Stimulated activated CD8-positive, alpha-beta memory T cell treated with anti-CD3 and anti-CD28 coated beads, Interleukin-15, amount 100 ng/mL, for 1 hour (primary cell): ENCODE data around the gene SP6.

ENCODE experiments used
- DNase-seq: peaks from one replicate; pipeline ENCODE4 v3.0.0-alpha.2; 2020; ENCODE audit warnings: low read depth

Gene SP6

GRCh38 chr17:47836601-47837000, 14.4 kb downstream of the SP6 start:
- DNase-seq: no peak

DNA sequence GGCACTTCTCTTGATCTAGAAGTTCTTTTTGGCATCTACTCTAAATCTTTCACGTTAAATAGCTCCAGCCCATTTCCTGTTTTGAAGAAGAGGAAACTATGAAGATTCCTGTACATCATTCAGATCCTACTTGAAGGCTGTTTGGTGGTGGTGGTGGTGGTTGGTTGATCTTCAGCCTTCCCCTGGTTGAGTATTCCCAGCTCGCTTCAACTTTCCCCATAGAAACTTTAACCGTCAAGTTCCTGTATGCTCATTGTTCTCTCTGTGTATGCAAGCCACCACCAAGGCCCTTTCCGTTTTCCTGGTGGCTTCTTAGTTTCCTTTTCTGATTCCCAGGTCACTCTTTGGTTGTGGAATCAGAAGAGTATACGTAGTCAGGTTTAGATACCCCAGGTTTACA, 16.2 kb downstream of the SP6 start:
- DNase-seq: no peak

DNA sequence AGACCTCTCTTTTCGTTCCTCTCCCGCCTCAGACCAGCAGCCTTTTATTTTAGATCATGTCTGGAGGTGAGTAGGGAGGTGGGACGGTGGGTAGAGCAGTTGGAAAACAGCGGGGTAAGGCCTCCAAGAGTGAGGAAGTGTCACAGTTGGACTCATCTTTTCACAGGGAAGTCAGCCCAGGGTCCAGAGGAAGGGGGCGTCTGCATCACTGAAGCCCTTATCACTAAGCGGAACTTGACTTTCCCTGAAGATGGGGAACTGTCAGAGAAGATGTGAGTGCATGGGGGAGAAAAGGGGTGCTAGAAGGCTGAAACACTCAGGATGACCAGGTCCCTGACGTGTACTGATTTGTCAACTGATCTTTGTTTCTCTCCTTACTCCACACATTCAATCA, 19.0 kb downstream of the SP6 start:
- DNase-seq: no peak

DNA sequence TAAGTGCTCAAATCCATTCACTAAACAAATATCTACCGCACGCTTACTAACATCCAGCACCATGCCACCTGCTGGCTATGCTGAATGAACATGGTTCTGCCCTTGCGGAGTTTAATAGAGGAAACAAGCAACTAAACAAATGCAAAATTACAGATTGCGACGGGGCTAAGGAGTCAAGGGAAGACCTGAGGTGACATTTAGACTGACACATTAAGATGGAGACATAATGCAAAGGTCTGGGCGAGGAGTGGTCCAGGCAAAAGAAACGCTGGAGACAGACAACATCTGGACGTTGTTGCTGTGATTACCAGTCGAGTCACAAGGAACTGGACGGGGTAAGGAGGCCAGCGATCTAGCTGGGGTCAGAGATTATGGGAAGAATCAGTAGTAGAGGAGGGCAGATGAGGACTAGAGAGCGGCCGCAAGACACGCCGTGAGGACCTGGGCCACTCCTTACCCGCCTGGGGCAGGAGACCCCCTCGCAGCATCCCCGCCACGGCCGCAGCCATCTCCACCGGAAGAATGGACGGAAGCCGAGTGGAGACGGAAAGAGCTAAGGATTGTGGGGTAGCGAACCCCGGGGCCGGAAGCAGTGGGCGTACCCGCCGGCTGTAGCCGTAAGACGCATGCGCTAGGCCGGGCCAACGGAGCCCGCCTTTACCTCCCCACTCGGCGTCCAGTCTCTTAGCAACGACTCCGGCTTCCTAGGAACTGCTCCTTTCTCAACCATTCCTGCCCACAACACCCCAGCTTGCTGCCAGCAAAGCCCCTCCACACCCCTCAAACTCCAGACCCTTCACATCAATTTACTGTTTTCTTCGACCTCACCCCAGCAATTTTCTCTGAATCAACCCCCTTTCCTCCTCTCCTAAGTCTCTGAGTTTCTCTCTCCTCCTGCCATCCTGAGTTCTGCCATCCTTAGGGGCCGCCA, 19.7 kb downstream of the SP6 start, which contains the start of the genes LRRC46 and MRPL10:
Gene LRRC46 (plus strand): TSS at position 668 of the 931 bp plus-strand sequence. CDS start 320 bp downstream, outside the sequence.
Gene MRPL10 (minus strand): TSS at position 539 of the 931 bp plus-strand sequence. CDS start 30 bp downstream, at position 509.
- DNase-seq: peak; percentile 82

DNA sequence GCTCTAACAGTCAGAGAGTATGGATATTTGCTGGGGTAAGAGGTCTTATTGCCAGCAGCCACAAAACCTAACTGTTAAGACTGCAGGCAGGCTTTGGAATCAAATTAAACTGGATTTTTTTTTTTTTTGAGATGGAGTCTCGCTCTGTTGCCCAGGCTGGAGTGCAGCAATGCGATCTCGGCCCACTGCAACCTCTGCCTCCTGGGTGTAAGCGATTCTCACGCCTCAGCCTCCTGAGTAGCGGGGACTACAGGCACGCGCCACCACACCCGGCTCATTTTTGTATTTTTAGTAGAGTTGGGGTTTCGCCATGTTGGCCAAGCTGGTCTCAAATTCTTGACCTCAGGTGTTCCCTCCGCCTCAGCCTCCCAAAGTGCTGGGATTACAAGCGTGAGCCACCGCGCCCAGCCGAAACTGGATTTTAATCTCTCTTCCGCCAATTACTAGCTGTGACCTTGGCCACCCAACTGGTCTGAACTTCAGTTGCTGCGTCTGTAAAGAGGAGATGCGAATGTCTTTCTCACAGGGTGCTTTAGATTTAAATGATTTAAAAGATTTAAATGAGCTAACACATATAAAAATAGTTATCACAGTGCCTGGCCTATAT, 20.5 kb downstream of the SP6 start:
- DNase-seq: no peak

- DNase-seq: no peak
These were observed 21.1 kb downstream of the SP6 start for GRCh38 chr17:47829870-47830269.

DNA sequence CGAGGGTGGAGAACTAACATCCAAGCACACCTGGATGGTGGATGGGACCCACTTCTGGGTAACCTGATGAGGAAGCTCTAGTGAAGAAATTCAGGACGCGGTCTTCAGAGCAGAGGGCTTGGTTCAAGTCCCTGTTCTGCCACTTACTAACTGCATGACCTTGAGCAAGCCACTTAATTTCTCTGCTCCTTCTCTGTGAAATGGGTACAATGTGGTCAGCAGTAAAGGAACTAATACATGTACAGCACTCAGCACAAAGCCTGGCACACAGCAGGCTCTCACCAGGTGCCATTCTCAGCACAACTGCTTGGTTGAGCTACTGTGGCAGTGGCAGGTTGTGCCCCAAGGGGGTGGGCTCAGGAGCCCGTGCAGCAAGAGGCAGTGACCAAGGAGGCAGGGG, 27.4 kb downstream of the SP6 start:
- no peak for DNase-seq

DNA sequence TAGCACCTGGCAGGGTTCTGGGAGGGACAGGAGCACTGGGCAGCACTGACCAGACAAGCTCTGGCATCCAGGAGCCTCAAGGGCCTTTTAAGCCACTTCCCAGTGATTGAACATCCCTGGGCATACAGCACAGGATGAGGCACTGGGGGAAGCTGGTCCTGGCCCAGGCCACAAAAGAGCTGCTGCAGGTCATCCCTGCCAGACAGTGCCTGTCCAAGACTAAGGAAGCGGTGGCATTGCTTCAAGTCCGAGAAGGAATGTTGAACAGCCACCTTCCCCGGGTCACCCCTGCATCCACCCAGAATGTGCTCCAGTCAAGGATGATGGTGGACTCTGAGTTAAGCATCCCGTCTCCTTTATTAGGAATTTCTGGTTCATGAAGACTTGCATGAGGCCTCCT, 28.2 kb downstream of the SP6 start:
- no peak for DNase-seq

DNA sequence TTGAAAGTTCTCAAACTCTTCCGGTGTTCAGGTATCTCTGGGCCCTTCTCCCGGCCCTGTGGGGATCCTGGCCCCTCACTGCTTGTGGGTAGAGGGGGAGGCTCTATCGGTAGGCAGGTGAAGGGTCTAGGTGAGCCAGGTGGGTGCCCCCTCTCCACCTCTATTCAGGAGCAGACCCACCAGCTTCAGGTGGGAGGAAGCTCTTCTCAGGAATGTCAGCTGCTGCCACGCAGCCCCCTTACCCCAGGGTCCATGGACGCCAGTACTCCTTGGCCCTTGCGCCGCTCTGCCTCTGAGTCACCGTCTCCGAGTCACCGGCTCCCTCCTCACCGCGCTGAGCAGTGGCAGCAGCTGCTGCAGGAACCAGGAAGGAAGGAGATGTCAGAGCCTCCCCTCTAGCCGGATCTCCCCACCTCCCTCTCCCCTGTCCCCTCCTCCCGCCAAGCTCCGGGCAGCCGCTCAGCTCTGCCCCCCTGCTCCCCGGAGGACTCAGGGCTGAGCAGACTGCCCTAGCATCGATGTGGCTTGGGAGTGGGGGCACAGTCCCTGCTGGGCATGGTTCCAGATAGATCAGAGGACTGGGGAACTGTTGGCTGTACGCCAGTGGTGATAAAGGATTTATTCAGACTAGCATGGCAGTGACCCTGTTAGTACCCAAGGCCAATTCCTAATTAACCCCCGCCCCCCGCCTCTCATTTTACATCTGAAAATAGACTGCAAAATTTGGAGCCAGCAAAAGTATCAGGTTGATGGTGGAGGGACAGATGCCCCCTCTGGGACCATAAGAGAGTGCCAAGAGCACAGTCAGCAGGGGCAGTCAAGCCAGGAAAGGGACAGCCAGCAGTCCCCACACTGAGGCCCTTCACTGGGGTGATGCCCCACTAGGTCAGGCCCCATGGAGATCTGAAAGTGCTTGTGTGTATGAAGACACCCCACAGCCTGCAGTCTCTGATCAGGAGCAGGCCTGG, 29.3 kb downstream of the SP6 start, which contains the start of gene OSBPL7:
Gene OSBPL7 (minus strand): TSS at position 371 of the 968 bp plus-strand sequence. CDS start 1,516 bp downstream, outside the sequence.
- DNase-seq: peak; percentile 51

DNA sequence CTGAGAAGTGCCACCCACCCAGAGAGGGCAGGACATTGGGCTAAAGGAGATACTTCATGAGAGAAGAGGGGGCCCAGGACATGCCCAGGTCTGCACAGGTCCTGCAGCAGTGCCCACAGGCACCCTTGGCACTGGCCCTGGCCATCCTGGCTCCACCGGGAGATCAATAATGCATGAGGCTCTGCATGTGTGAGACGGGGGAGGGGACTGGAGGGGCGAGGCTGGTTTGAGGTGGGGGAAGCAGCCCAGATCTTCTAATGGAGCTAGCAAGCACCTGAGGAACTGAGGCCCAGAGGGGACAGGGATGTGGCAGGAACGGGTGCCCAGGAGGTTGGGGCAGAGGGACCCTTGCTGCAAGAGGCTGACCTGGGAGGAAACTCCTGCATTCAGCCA, 29.9 kb downstream of the SP6 start:
- no peak for DNase-seq

GRCh38 chr17:47820033-47820789, 30.8 kb downstream of the SP6 start:
- DNase-seq: no peak

GRCh38 chr17:47819475-47819874, 31.5 kb downstream of the SP6 start:
- no peak for DNase-seq

DNA sequence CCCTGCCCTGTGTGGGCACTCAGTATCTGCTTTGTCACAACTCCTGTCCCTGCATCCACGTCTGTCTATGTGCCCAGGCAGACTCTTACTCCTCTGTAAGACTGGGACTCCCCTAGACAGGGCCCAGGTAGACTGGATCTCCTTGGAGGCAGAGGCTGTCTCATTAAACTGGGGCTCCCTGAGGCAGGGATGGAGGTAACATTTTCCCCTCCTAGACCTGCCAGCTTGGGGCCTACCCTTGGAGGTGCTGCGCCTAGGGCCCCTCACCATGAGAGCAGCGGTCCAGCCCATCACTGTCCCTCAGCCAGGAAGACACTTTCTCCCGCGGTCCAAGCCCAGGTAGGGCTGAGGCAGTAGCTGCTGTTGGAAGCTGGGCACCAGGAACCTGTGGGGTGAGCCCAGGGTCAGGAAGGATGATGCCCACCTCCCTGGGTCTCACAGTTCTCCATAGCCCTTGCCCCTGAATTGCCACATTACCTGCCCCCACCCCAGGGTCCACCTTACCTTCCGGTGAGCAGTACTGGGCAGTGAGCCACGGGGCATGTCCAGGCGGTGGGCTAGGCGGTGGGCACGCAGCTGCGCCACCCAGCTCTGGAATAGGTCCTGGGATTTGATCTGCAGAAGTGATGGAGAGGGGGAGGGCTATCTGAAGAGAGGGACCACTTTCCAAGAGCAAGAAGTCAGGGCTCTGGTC, 32.8 kb downstream of the SP6 start:
- DNase-seq: no peak

DNA sequence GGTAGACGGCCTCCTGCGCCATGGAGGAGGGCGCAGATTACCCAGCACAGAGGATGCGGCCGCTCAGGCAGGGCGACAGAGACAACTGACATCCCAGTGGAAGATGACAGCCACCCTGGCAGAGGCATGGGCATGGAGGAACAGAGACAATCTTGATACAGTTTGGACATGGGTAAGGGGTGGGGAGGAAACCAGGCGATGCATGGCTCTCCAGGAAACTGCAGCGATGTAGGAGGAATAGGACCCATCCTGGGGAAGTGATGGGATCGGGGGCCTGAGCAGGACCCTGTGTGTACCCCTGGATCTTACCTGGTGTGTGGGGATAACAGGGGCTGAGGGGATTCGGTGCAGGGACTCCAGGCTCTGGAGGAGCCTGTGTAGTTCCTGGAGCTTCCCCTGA, 34.0 kb downstream of the SP6 start:
- DNase-seq: no peak

- DNase-seq: no peak
These were observed 34.7 kb downstream of the SP6 start for GRCh38 chr17:47816111-47816735.

GRCh38 chr17:47815106-47815918, 35.7 kb downstream of the SP6 start:
- DNase-seq: no peak

GRCh38 chr17:47813512-47814031, 37.4 kb downstream of the SP6 start:
- no peak for DNase-seq

- DNase-seq: no peak
These were observed 37.9 kb downstream of the SP6 start for GRCh38 chr17:47813077-47813476.
